Muscle layer of duodenum (tissue), 2 donors: ENCODE results near the gene TDRD10.

Source experiments
- H3K27ac ChIP-seq: one replicate; pipeline ENCODE4 v1.7.0; 2013; ENCODE audit warnings: mild to moderate bottlenecking, low read length
- H3K27me3 ChIP-seq: one replicate; pipeline ENCODE4 v1.7.0; 2013; ENCODE audit warnings: low read depth, mild to moderate bottlenecking, control low read depth, low read length
- H3K36me3 ChIP-seq, 2 donors: one replicate each; pipeline ENCODE4 v1.7.0; 2013; ENCODE audit warnings: low read length in 2 of 2, control low read depth in 1 of 2, mild to moderate bottlenecking in 1 of 2; ENCODE audit not compliant: insufficient read depth in 2 of 2, control insufficient read depth in 1 of 2
- H3K4me1 ChIP-seq, 2 donors: one replicate each; pipeline ENCODE4 v1.7.0; 2013; ENCODE audit warnings: low read length in 2 of 2, mild to moderate bottlenecking in 2 of 2, control low read depth in 1 of 2, moderate library complexity in 1 of 2; ENCODE audit not compliant: insufficient read depth in 2 of 2, control insufficient read depth in 1 of 2
- H3K4me3 ChIP-seq, 2 donors: one replicate each; pipeline ENCODE4 v1.7.0; 2013; ENCODE audit warnings: low read length in 2 of 2, low read depth in 1 of 2, mild to moderate bottlenecking in 1 of 2
- H3K9me3 ChIP-seq, 2 donors: one replicate each; pipeline ENCODE4 v1.7.0; 2013; ENCODE audit warnings: low read length in 2 of 2, control low read depth in 1 of 2, mild to moderate bottlenecking in 1 of 2; ENCODE audit not compliant: control insufficient read depth in 1 of 2
- donor health status: healthy.

Gene TDRD10

GRCh38 chr1:154557939-154558719 lies 56.1 kb downstream of the TDRD10 start, which contains the start of gene UBE2Q1:
Gene UBE2Q1 (minus strand): TSS chr1:154558662. CDS start chr1:154558553, 109 bp downstream.
- H3K36me3 ChIP-seq = peaks cover 24 to 26% of the 10 kb centered on the region in 2 donors
- H3K4me3 ChIP-seq = peak within 1 kb of the TSS; percentile 77 to 94
- H3K4me1 ChIP-seq = peaks cover 12 to 36% of the 10 kb centered on the region in 2 donors
- no peaks in the 10 kb centered on the region for H3K9me3 ChIP-seq
- H3K27ac ChIP-seq = peak within 1 kb of the TSS; percentile 93
- no peaks in the 10 kb centered on the region for H3K27me3 ChIP-seq

- Histone ChIP-seq H3K27ac (peak overlapping the region; percentile 93), H3K4me1 (peaks cover 12 to 28% of the 10 kb centered on the region in 2 donors), H3K27me3 (no peaks in the 10 kb centered on the region), H3K36me3 (peaks cover 16 to 18% of the 10 kb centered on the region in 2 donors), H3K9me3 (no peaks in the 10 kb centered on the region), H3K4me3 (peak overlapping the region; percentile 67 to 69)
Measured at GRCh38 chr1:154558720-154559465, 56.9 kb downstream of the TDRD10 start.

GRCh38 chr1:154559466-154560044 lies 57.5 kb downstream of the TDRD10 start:
- no peaks in the 10 kb centered on the region for H3K9me3 ChIP-seq
- peak overlapping the region; percentile 67 to 69 for H3K4me3 ChIP-seq
- peaks cover 12 to 21% of the 10 kb centered on the region in 2 donors for H3K4me1 ChIP-seq
- H3K27ac ChIP-seq = peak overlapping the region; percentile 93
- peaks cover 9 to 13% of the 10 kb centered on the region in 2 donors for H3K36me3 ChIP-seq
- H3K27me3 ChIP-seq = no peaks in the 10 kb centered on the region

- Histone ChIP-seq H3K4me1 (peaks cover 0 to 10% of the 10 kb centered on the region in 2 donors), H3K36me3 (no peaks in the 10 kb centered on the region), H3K4me3 (no peak overlapping the region), H3K9me3 (no peaks in the 10 kb centered on the region), H3K27ac (no peak overlapping the region), H3K27me3 (peaks cover 15% of the 10 kb centered on the region)
Measured at GRCh38 chr1:154565876-154566275, 63.9 kb downstream of the TDRD10 start.

GRCh38 chr1:154567386-154568156 lies 65.6 kb downstream of the TDRD10 start, which contains the start of gene CHRNB2:
Gene CHRNB2 (plus strand): TSS chr1:154567778. CDS start chr1:154568045, 267 bp downstream.
- peak within 1 kb of the TSS in 1 of 2 donors; percentile 44 for H3K4me3 ChIP-seq

GRCh38 chr1:154568157-154568815 lies 66.3 kb downstream of the TDRD10 start:
- H3K27ac ChIP-seq = no peak overlapping the region
- H3K4me1 ChIP-seq = peaks cover 0 to 10% of the 10 kb centered on the region in 2 donors
- H3K9me3 ChIP-seq = no peaks in the 10 kb centered on the region
- H3K27me3 ChIP-seq = peaks cover 15% of the 10 kb centered on the region
- H3K4me3 ChIP-seq = peak overlapping the region in 1 of 2 donors; percentile 44
- H3K36me3 ChIP-seq = no peaks in the 10 kb centered on the region

More at GRCh38 chr1:154567386-154568156, 65.6 kb downstream of the TDRD10 start, which contains the start of gene CHRNB2:
- H3K9me3 ChIP-seq = no peaks in the 10 kb centered on the region
- peaks cover 0 to 10% of the 10 kb centered on the region in 2 donors for H3K4me1 ChIP-seq
- no peaks in the 10 kb centered on the region for H3K36me3 ChIP-seq
- H3K27me3 ChIP-seq = peaks cover 15% of the 10 kb centered on the region
- H3K27ac ChIP-seq = no peak within 1 kb of the TSS

- H3K4me3 ChIP-seq = no peak overlapping the region
- H3K4me1 ChIP-seq = peaks cover 0 to 10% of the 10 kb centered on the region in 2 donors
- H3K36me3 ChIP-seq = no peaks in the 10 kb centered on the region
- H3K9me3 ChIP-seq = no peaks in the 10 kb centered on the region
- H3K27me3 ChIP-seq = peaks cover 15% of the 10 kb centered on the region
- no peak overlapping the region for H3K27ac ChIP-seq
Measured at GRCh38 chr1:154571244-154571963, 69.4 kb downstream of the TDRD10 start.

- no peaks in the 10 kb centered on the region for H3K36me3 ChIP-seq
- no peak overlapping the region for H3K4me3 ChIP-seq
- H3K27ac ChIP-seq = no peak overlapping the region
- H3K27me3 ChIP-seq = peaks cover 14% of the 10 kb centered on the region
- H3K4me1 ChIP-seq = peaks cover 0 to 12% of the 10 kb centered on the region in 2 donors
- no peaks in the 10 kb centered on the region for H3K9me3 ChIP-seq
Measured at GRCh38 chr1:154571964-154572288, 69.9 kb downstream of the TDRD10 start.

GRCh38 chr1:154572468-154573167 lies 70.6 kb downstream of the TDRD10 start:
- no peak overlapping the region for H3K4me3 ChIP-seq
- H3K27me3 ChIP-seq = peaks cover 7% of the 10 kb centered on the region
- no peak overlapping the region for H3K27ac ChIP-seq
- no peaks in the 10 kb centered on the region for H3K9me3 ChIP-seq
- peaks cover 0 to 14% of the 10 kb centered on the region in 2 donors for H3K4me1 ChIP-seq
- H3K36me3 ChIP-seq = no peaks in the 10 kb centered on the region
